Measurements from ENCODE around the gene DNAJB1.

DNAJB1 gene

DNA sequence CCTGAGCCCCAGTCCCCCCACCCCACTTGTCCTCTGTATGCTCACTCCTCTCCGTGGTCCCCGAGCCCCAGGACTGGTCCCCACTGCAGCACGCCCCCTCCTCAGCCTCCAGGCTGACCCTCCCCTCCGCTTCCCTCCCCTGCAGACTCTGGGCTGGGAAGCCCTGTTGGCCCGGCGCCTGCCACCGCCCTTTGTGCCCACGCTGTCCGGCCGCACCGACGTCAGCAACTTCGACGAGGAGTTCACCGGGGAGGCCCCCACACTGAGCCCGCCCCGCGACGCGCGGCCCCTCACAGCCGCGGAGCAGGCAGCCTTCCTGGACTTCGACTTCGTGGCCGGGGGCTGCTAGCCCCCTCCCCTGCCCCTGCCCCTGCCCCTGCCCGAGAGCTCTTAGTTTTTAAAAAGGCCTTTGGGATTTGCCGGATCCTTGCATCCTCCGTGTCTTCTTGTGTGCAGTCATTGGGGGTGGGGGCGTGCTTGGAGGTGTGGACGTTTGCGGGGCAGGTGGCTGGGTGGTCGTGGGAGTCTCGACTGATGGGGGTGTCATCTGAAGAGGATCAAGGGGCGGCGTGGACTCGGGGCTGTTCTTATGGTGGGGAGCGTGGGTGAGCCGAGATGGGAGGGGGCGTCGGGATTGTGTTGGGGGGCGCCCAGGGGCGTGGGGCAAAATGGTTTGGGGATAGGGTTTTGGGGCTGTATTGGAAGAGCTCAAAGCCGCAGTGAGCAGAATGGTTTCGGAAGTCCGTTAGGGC is 46.6 kb downstream of the DNAJB1 start:
- Histone ChIP-seq H3K4me1 (ENCODE audit: control insufficient read depth, insufficient read depth, low read length) (peaks cover 4% of the 10 kb centered on the region), H3K36me3 (ENCODE audit: control insufficient read depth, insufficient read depth, low read length) (peaks cover 10% of the 10 kb centered on the region), H3K27me3 (ENCODE audit: control insufficient read depth, insufficient read depth, low read length) (no peaks in the 10 kb centered on the region), H3K27ac (ENCODE audit: low read length) (no peak overlapping the region), H3K4me3 (ENCODE audit: low read length) (no peak overlapping the region), H3K9me3 (ENCODE audit: control insufficient read depth, insufficient read depth, low read length) (no peaks in the 10 kb centered on the region)
- WGBS (ENCODE audit: insufficient coverage, insufficient read length): no CpG with 5 or more reads among the region's 46 CpGs
- no peak for DNase-seq (ENCODE audit: low read depth, low spot score)

DNA sequence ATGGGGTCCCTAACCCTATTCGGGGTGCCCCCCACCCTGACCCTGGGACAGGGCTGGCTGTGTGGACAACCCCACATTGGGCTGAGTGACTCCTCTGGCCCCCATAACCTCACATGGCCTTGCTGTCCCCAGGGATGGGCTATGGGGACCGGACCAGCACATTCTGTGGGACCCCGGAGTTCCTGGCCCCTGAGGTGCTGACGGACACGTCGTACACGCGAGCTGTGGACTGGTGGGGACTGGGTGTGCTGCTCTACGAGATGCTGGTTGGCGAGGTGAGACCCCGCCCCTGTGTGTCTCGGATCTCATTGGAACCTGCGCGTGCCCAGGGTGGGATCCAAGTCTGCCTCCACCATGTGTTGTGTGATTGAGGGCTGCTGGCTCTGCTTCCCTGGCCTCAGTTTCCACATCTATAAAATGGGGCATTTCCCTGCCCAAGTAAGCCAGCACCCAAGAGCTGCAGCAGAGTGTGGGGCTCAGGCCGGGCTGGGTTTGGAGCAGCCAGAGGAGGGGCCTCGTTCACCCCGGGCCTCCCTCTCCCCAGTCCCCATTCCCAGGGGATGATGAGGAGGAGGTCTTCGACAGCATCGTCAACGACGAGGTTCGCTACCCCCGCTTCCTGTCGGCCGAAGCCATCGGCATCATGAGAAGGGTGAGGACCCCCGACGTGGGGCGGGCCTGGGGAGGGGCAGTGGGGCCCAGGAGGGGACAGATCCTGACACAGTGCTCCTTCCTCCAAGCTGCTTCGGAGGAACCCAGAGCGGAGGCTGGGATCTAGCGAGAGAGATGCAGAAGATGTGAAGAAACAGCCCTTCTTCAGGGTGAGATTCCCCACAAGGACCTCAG is 47.9 kb downstream of the DNAJB1 start:
- no peaks in the 10 kb centered on the region for H3K9me3 ChIP-seq (ENCODE audit: control insufficient read depth, insufficient read depth, low read length)
- peaks cover 3% of the 10 kb centered on the region for H3K4me1 ChIP-seq (ENCODE audit: control insufficient read depth, insufficient read depth, low read length)
- peaks cover 10% of the 10 kb centered on the region for H3K36me3 ChIP-seq (ENCODE audit: control insufficient read depth, insufficient read depth, low read length)
- no peak for DNase-seq (ENCODE audit: low read depth, low spot score)
- H3K27me3 ChIP-seq (ENCODE audit: control insufficient read depth, insufficient read depth, low read length): no peaks in the 10 kb centered on the region
- H3K27ac ChIP-seq (ENCODE audit: low read length): no peak overlapping the region
- WGBS (ENCODE audit: insufficient coverage, insufficient read length): no CpG with 5 or more reads among the region's 32 CpGs
- H3K4me3 ChIP-seq (ENCODE audit: low read length): no peak overlapping the region

GRCh38 chr19:14467816-14468215 is 50.4 kb downstream of the DNAJB1 start:
- H3K4me3 ChIP-seq (ENCODE audit: low read length): no peak overlapping the region
- no peaks in the 10 kb centered on the region; the same call in 1 of the 2 replicates for H3K4me1 ChIP-seq (ENCODE audit: control insufficient read depth, insufficient read depth, low read length)
- no peak for DNase-seq (ENCODE audit: low read depth, low spot score)
- H3K36me3 ChIP-seq (ENCODE audit: control insufficient read depth, insufficient read depth, low read length): peaks cover 19% of the 10 kb centered on the region
- H3K27me3 ChIP-seq (ENCODE audit: control insufficient read depth, insufficient read depth, low read length): no peaks in the 10 kb centered on the region
- no CpG with 5 or more reads among the region's 9 CpGs for WGBS (ENCODE audit: insufficient coverage, insufficient read length)
- H3K27ac ChIP-seq (ENCODE audit: low read length): no peak overlapping the region
- no peaks in the 10 kb centered on the region for H3K9me3 ChIP-seq (ENCODE audit: control insufficient read depth, insufficient read depth, low read length)

GRCh38 chr19:14467391-14467790 is 50.8 kb downstream of the DNAJB1 start:
- no peak overlapping the region for H3K4me3 ChIP-seq (ENCODE audit: low read length)
- no peaks in the 10 kb centered on the region; the same call in 1 of the 2 replicates for H3K4me1 ChIP-seq (ENCODE audit: control insufficient read depth, insufficient read depth, low read length)
- peaks cover 19% of the 10 kb centered on the region for H3K36me3 ChIP-seq (ENCODE audit: control insufficient read depth, insufficient read depth, low read length)
- no peak for DNase-seq (ENCODE audit: low read depth, low spot score)
- no CpG with 5 or more reads among the region's 12 CpGs for WGBS (ENCODE audit: insufficient coverage, insufficient read length)
- H3K9me3 ChIP-seq (ENCODE audit: control insufficient read depth, insufficient read depth, low read length): no peaks in the 10 kb centered on the region
- no peak overlapping the region for H3K27ac ChIP-seq (ENCODE audit: low read length)
- no peaks in the 10 kb centered on the region for H3K27me3 ChIP-seq (ENCODE audit: control insufficient read depth, insufficient read depth, low read length)
